HEK293 (cell line): ENCODE results near the gene PNLIP.

ENCODE experiments used
- CTCF ChIA-PET: fragments of 350-600 bp; formaldehyde crosslinking; extraction: SDS; loops from one replicate; lab custom pipeline; 2021; ENCODE audit warnings: antibody characterized with exemption; lab: Yijun Ruan, JAX
- POLR2A ChIA-PET: fragments of 300-600 bp; formaldehyde crosslinking; extraction: SDS; loops from one replicate; lab custom pipeline; 2020; ENCODE audit warnings: antibody characterized with exemption, inconsistent platforms; lab: Yijun Ruan, JAX
- H3K27ac ChIP-seq: fragments of 200-500 bp; sonication (Bioruptor generic); 2 replicates; pipeline ENCODE4 v1.5.1; 2014; ENCODE audit warnings: low read depth, low read length, control low read depth, inconsistent platforms; ENCODE audit errors: extremely low read depth
- H3K36me3 ChIP-seq, 2 experiments: fragments of 200-500 bp in 1 of 2; sonication (Bioruptor generic) in 1 of 2; 1 replicate in 1 of 2; 2 replicates in 1 of 2; pipeline ENCODE4 v1.5.1; 2014 to 2017; ENCODE audit warnings: inconsistent platforms in 2 of 2, low read length in 2 of 2; ENCODE audit not compliant: control insufficient read depth in 2 of 2, insufficient read depth in 1 of 2
- H3K4me1 ChIP-seq: fragments of 200-500 bp; sonication (Bioruptor generic); 2 replicates; pipeline ENCODE4 v1.5.1; 2014; ENCODE audit warnings: mild to moderate bottlenecking, low read length, inconsistent platforms; ENCODE audit not compliant: control insufficient read depth, insufficient read depth
- H3K4me3 ChIP-seq: 2 replicates; pipeline ENCODE4 v1.5.1; 2011; ENCODE audit warnings: low read depth, mild to moderate bottlenecking, control low read depth, low read length, moderate library complexity
- H3K9me3 ChIP-seq: fragments of 200-500 bp; sonication (Bioruptor generic); 2 replicates; pipeline ENCODE4 v1.5.1; 2014; ENCODE audit warnings: low read depth, low read length, inconsistent platforms; ENCODE audit not compliant: control insufficient read depth, insufficient read depth
- BCL11B ChIP-seq: fragments of 450-650 bp; formaldehyde crosslinking; IDR thresholded peaks from 2 replicates; pipeline ENCODE4 v1.5.1; 2016; ENCODE audit warnings: low read depth, missing biosample characterization, missing genetic modification characterization
- GLI2 ChIP-seq: fragments of 450-650 bp; formaldehyde crosslinking; IDR thresholded peaks from 2 replicates; pipeline ENCODE4; 2017; ENCODE audit warnings: missing biosample characterization, missing genetic modification characterization, low read depth, borderline replicate concordance
- GLIS1 ChIP-seq: fragments of 450-650 bp; formaldehyde crosslinking; IDR thresholded peaks from 2 replicates; pipeline ENCODE4 v1.5.1; 2016; ENCODE audit warnings: missing biosample characterization, missing genetic modification characterization
- GLIS2 ChIP-seq: fragments of 450-650 bp; formaldehyde crosslinking; IDR thresholded peaks from 2 replicates; pipeline ENCODE4 v1.5.1; 2016; ENCODE audit warnings: missing biosample characterization, missing genetic modification characterization
- KLF16 ChIP-seq: fragments of 450-650 bp; formaldehyde crosslinking; IDR thresholded peaks from 2 replicates; pipeline ENCODE4 v1.5.1; 2017; ENCODE audit warnings: missing biosample characterization, missing genetic modification characterization
- REPIN1 ChIP-seq: fragments of 450-650 bp; formaldehyde crosslinking; IDR thresholded peaks from 2 replicates; pipeline ENCODE4 v1.5.1; 2017; ENCODE audit warnings: missing biosample characterization, missing genetic modification characterization, low read depth
- SCRT1 ChIP-seq: fragments of 450-650 bp; formaldehyde crosslinking; IDR thresholded peaks from 2 replicates; pipeline ENCODE4 v1.5.1; 2016; ENCODE audit warnings: missing biosample characterization, missing genetic modification characterization, borderline replicate concordance
- ZNF114 ChIP-seq: fragments of 450-650 bp; formaldehyde crosslinking; IDR thresholded peaks from 2 replicates; pipeline ENCODE4 v1.5.0; 2017; ENCODE audit warnings: missing biosample characterization, missing genetic modification characterization
- ZNF133 ChIP-seq: fragments of 450-650 bp; formaldehyde crosslinking; IDR thresholded peaks from 2 replicates; pipeline ENCODE4 v1.5.1; 2016; ENCODE audit warnings: missing biosample characterization, missing genetic modification characterization
- ZNF169 ChIP-seq: fragments of 450-650 bp; formaldehyde crosslinking; IDR thresholded peaks from 2 replicates; pipeline ENCODE4 v1.5.1; 2016; ENCODE audit warnings: missing biosample characterization, missing genetic modification characterization
- ZNF202 ChIP-seq: fragments of 450-650 bp; formaldehyde crosslinking; IDR thresholded peaks from 2 replicates; pipeline ENCODE4 v1.5.1; 2016; ENCODE audit warnings: missing biosample characterization, missing genetic modification characterization, borderline replicate concordance
- ZNF341 ChIP-seq: fragments of 450-650 bp; formaldehyde crosslinking; IDR thresholded peaks from 2 replicates; pipeline ENCODE4; 2016; ENCODE audit warnings: low read depth, missing biosample characterization, missing genetic modification characterization
- ZNF548 ChIP-seq: fragments of 450-650 bp; formaldehyde crosslinking; IDR thresholded peaks from 2 replicates; pipeline ENCODE4 v1.5.1; 2016; ENCODE audit warnings: missing biosample characterization, missing genetic modification characterization
- ZNF596 ChIP-seq: fragments of 450-650 bp; IDR thresholded peaks from 2 replicates; pipeline ENCODE4 v1.5.0; 2018; ENCODE audit warnings: missing biosample characterization, mild to moderate bottlenecking, missing genetic modification characterization, moderate library complexity
- ZNF670 ChIP-seq: fragments of 450-650 bp; formaldehyde crosslinking; IDR thresholded peaks from 2 replicates; pipeline ENCODE4 v1.5.1; 2016; ENCODE audit warnings: missing biosample characterization, missing genetic modification characterization, low read depth
- ZNF837 ChIP-seq: fragments of 450-650 bp; formaldehyde crosslinking; IDR thresholded peaks from 2 replicates; pipeline ENCODE4 v1.5.1; 2016; ENCODE audit warnings: missing biosample characterization, missing genetic modification characterization
- ZSCAN23 ChIP-seq: fragments of 450-650 bp; formaldehyde crosslinking; IDR thresholded peaks from 2 replicates; pipeline ENCODE4 v1.5.1; 2016; ENCODE audit warnings: missing biosample characterization, missing genetic modification characterization
- TF ChIP-seq, protein P1 (sequence below): IDR thresholded peaks from 2 replicates; pipeline ENCODE4 v1.6.1; 2011; ENCODE audit warnings: mild to moderate bottlenecking, low read depth, low read length, borderline replicate concordance
- TF ChIP-seq, protein P2 (sequence below): fragments of 450-650 bp; formaldehyde crosslinking; IDR thresholded peaks from 2 replicates; pipeline ENCODE4 v1.5.1; 2016; ENCODE audit warnings: missing biosample characterization, missing genetic modification characterization
- TF ChIP-seq, protein P3 (sequence below): fragments of 450-650 bp; formaldehyde crosslinking; IDR thresholded peaks from 2 replicates; pipeline ENCODE4 v1.5.1; 2016; ENCODE audit warnings: missing biosample characterization, missing genetic modification characterization, low read depth

The PNLIP gene

DNA sequence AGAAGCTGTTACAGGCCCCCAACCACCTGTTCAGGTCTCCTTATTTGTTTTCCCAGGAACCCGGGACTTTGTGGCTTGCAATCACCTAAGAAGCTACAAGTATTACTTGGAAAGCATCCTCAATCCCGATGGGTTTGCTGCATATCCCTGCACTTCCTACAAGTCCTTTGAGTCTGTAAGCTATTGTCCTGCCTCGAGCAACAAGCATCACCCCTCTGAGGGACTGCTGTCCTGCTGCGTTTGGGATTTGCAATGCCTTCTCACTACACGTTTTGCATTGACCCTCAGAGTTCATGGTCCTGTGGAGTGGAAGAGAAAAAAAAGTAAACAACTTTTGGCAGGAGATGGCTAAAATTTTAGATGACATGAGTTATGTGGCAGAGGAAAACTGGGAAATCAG lies 54.3 kb downstream of the PNLIP start:
- no peaks in the 10 kb centered on the region for H3K4me1 ChIP-seq
- ChIA-PET CTCF (interaction anchor here (1.4 kb wide), 1 partner anchor 27 kb away, joined by 3 read pairs; no protein-coding TSS in a partner anchor), POLR2A (no interaction called here)
- peaks cover 0 to 11% of the 10 kb centered on the region in 2 experiments; a peak in 2 of 3 replicates for H3K36me3 ChIP-seq
- H3K9me3 ChIP-seq: no peaks in the 10 kb centered on the region
- TF ChIP-seq ZSCAN23 (tag by site-specific recombination): no peak
- TF ChIP-seq ZNF169 (tag by site-specific recombination): no peak
- no peak for TF ChIP-seq BCL11B (tag by site-specific recombination)
- no peak for TF ChIP-seq GLI2 (tag by site-specific recombination)
- TF ChIP-seq, protein P1, sequence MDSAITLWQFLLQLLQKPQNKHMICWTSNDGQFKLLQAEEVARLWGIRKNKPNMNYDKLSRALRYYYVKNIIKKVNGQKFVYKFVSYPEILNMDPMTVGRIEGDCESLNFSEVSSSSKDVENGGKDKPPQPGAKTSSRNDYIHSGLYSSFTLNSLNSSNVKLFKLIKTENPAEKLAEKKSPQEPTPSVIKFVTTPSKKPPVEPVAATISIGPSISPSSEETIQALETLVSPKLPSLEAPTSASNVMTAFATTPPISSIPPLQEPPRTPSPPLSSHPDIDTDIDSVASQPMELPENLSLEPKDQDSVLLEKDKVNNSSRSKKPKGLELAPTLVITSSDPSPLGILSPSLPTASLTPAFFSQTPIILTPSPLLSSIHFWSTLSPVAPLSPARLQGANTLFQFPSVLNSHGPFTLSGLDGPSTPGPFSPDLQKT: no peak
- TF ChIP-seq ZNF114: no peak
- no peak for TF ChIP-seq KLF16 (tag by site-specific recombination)
- H3K4me3 ChIP-seq: no peak overlapping the region
- H3K27ac ChIP-seq: no peak overlapping the region

DNA sequence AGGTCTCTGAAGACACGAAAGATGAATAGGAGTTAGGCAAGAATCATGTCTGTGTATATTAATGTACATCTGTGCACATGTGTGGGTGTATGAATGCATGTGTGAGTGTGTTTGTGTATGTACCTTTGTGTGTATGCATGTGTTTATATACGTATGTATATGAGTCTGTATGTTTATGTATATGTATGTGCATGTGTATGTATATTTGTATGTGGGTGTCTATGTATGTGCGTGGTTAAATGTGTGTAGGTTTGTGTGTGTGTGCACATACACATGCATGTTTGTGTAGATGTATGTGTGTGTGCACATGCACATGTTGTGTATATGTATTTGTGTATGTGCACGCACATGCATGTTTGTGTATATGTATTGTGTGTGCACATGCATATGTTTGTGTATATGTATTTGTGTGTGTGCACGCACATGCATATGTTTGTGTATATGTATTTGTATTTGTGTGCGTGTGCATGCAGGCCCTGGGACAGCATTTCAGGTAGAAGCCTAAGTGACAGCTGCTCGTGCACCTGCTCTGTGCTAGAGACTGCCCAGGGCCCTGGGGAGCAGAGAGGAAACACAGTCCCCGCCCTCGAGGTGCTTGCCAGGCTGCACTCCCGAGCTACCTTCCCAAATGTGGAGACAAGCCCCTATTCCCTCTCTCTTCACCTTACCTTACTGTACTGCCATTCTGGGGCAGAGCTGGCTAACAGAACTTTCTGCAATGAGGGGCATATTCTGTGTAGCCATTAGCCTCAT lies 57.1 kb downstream of the PNLIP start:
- Histone ChIP-seq H3K4me1 (no peaks in the 10 kb centered on the region), H3K27ac (no peak overlapping the region), H3K9me3 (no peaks in the 10 kb centered on the region), H3K4me3 (no peak overlapping the region)
- no peak for TF ChIP-seq ZNF596 (tag by site-specific recombination)
- no peak for TF ChIP-seq SCRT1 (tag by site-specific recombination)
- TF ChIP-seq, protein P2, sequence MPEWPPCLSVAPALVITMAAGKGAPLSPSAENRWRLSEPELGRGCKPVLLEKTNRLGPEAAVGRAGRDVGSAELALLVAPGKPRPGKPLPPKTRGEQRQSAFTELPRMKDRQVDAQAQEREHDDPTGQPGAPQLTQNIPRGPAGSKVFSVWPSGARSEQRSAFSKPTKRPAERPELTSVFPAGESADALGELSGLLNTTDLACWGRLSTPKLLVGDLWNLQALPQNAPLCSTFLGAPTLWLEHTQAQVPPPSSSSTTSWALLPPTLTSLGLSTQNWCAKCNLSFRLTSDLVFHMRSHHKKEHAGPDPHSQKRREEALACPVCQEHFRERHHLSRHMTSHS (tag by site-specific recombination): no peak
- no peak for TF ChIP-seq ZNF202
- no peak for TF ChIP-seq REPIN1
- no peak for TF ChIP-seq ZSCAN23 (tag by site-specific recombination)
- TF ChIP-seq ZNF670 (tag by site-specific recombination): no peak
- TF ChIP-seq ZNF133 (tag by site-specific recombination): no peak
- TF ChIP-seq GLIS1 (tag by site-specific recombination): no peak
- TF ChIP-seq ZNF837 (tag by site-specific recombination): no peak
- TF ChIP-seq, protein P3, sequence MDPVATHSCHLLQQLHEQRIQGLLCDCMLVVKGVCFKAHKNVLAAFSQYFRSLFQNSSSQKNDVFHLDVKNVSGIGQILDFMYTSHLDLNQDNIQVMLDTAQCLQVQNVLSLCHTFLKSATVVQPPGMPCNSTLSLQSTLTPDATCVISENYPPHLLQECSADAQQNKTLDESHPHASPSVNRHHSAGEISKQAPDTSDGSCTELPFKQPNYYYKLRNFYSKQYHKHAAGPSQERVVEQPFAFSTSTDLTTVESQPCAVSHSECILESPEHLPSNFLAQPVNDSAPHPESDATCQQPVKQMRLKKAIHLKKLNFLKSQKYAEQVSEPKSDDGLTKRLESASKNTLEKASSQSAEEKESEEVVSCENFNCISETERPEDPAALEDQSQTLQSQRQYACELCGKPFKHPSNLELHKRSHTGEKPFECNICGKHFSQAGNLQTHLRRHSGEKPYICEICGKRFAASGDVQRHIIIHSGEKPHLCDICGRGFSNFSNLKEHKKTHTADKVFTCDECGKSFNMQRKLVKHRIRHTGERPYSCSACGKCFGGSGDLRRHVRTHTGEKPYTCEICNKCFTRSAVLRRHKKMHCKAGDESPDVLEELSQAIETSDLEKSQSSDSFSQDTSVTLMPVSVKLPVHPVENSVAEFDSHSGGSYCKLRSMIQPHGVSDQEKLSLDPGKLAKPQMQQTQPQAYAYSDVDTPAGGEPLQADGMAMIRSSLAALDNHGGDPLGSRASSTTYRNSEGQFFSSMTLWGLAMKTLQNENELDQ (tag by site-specific recombination): no peak
- TF ChIP-seq GLIS2 (tag by site-specific recombination): no peak
- TF ChIP-seq ZNF548: no peak
- TF ChIP-seq ZNF341 (tag by site-specific recombination): no peak
- TF ChIP-seq, all 188 proteins: peak for 0
- peaks cover 0 to 27% of the 10 kb centered on the region in 2 experiments; a peak in 2 of 3 replicates for H3K36me3 ChIP-seq
- CTCF ChIA-PET: no interaction called here
- POLR2A ChIA-PET: no interaction called here
